NCI-H774 (cell line): Measurements from ENCODE around the gene ATP1A2.

Experiments
- DNase-seq: peaks from one replicate; lab custom pipeline; 2025; lab: John Stamatoyannopoulos, UW

The ATP1A2 gene

DNA sequence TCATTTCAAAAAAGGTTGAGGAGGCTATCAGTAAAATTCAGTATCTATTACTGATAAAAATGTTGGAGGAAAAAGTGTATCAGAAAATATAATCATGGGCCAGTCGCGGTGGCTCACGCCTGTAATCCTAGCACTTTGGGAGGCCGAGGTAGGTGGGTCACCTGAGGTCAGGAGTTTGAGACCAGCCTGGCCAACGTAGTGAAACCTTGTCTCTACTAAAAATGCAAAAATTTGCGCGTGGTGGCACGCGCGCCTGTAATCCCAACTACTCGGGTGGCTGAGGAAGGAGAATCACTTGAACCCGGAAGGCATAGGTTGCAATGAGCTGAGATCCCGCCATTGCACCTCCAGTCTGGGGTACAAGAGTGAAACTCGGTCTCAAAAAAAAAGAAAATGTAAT, 30.5 kb downstream of the ATP1A2 start:
- no peak for DNase-seq

DNA sequence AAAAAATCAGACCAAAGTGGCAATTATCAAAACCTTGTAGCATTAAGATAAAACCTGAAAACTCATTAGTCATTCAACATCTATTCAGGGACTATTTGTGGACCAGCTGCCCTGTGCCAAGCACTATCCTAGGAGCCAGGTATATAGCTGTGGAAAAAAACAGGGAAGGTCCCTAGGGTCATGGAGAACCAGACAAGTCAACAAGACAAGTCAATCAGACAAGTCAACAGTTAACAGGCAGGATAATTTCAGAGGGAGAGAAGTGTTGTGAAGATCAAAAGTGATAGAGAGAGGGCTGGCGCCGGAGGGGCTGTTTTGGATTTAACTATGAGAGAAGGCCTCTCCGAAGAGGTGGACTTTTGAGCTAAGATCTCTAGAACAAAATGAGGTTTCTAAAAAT, 32.6 kb downstream of the ATP1A2 start:
- DNase-seq = no peak

DNA sequence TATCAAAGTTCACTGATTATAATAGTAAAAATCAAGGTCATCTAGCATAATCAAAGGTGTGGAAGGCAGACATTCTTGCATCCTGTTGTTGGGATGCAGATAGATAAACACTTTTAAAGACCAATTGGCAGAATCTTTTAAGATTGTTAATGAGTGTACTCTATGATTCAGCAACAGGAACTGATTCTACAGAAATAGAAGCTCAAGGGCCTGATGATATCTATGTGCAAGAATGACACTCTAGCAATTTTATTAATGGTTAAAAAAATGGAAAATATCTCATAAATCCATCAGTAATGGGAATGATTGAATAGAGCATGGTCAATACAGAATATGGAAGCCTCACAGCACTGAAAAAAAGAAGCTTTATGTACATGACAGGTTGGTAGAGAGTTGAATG, 33.7 kb downstream of the ATP1A2 start:
- no peak for DNase-seq

GRCh38 chr1:160149716-160150115, 34.2 kb downstream of the ATP1A2 start:
- no peak for DNase-seq

- DNase-seq = no peak
Observed at GRCh38 chr1:160151303-160151702, 35.7 kb downstream of the ATP1A2 start, which contains the start of gene ATP1A4. ATP1A4 (plus strand) TSS chr1:160151603; CDS start chr1:160152041, 438 bp downstream.

GRCh38 chr1:160154790-160155189, 39.2 kb downstream of the ATP1A2 start:
- no peak for DNase-seq

GRCh38 chr1:160156361-160156760, 40.8 kb downstream of the ATP1A2 start:
- DNase-seq = no peak

GRCh38 chr1:160157174-160157573, 41.6 kb downstream of the ATP1A2 start:
- no peak for DNase-seq

- DNase-seq = no peak
Observed at GRCh38 chr1:160158031-160158430, 42.5 kb downstream of the ATP1A2 start.

DNA sequence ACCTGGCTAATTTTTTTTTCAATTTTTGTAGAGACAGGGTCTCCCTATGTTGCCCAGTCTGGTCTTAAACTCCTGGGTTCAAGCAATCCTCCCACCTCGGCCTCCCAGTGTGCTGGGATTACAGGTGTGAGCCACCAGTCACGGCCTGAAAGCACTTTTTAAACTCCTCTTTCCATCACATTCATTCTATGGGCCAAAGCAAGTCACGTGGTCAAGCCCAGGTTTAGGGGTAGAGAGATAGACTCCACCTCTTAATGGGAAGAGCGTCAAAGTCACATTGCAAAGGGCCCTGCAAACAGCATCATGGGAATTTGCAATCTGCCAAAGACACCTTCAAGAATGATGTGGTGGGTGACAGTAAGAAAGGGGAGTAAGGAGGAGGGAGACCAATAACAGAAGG, 43.0 kb downstream of the ATP1A2 start:
- no peak for DNase-seq

DNA sequence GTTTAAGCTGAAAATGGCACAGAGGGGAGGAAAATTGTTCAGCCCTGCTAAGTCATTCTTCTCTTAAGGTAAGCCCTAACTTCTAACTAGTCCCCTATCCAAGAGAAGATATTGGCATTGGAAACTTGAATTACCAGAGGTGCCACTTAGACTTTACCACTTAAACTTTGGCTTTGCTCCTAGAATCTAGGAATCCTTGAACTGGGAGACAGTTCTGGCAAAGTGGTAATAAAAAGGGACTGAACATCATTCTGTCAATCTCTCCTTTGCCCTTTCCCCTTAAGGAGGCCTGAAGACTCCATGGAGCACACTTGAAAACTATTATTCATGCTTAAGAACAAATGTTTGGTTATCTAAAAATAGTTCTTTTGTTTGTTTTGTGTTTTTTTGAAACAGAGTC, 44.3 kb downstream of the ATP1A2 start:
- no peak for DNase-seq

GRCh38 chr1:160161965-160162705, 46.6 kb downstream of the ATP1A2 start:
- no peak for DNase-seq

DNA sequence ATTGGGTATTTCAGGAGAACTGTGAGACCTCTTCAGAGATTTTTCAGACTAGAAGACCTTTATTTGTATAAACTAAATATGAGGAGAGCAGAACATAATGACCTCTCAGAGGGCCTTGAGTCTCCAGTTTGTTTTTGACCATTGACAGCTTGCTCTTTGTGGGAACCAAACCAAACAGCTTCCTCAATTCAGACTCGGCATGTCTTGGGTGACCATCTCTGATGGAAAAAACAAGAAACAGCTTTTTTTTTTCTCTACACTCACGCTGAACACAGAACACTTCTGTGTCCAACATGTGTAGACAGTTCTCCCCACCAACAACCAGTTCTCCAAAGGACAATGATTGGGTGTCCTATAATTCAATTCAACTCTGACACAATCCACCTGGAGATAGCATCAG, 47.4 kb downstream of the ATP1A2 start:
- no peak for DNase-seq

GRCh38 chr1:160163615-160164014, 48.1 kb downstream of the ATP1A2 start:
- DNase-seq = no peak

GRCh38 chr1:160164121-160164520, 48.6 kb downstream of the ATP1A2 start:
- no peak for DNase-seq

DNA sequence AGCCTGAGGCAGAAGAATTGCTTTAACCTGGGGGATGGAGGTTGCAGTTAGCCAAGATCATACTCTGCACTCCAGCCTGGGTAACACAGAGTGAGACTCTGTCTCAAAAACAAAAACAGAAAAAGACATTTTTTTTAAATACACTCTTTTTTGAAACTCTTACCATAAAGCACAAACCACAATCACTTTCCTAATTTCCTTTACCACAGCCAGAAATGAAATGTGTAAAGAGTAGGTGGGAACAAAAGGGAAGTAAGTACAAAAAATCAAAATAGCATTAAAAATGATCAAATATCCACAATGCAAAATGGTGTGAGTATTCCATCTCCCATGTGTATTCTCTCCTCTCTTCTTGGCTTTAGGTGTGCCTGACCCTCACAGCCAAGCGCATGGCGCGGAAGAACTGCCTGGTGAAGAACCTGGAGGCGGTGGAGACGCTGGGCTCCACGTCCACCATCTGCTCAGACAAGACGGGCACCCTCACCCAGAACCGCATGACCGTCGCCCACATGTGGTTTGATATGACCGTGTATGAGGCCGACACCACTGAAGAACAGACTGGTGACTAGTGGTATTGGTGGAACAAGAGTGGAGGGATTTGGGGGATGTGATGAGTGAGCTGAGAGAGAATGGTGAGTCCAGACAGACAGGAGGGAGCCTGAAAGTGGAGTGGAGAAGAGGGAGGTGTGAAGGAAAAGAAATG, 50.8 kb downstream of the ATP1A2 start:
- no peak for DNase-seq

DNA sequence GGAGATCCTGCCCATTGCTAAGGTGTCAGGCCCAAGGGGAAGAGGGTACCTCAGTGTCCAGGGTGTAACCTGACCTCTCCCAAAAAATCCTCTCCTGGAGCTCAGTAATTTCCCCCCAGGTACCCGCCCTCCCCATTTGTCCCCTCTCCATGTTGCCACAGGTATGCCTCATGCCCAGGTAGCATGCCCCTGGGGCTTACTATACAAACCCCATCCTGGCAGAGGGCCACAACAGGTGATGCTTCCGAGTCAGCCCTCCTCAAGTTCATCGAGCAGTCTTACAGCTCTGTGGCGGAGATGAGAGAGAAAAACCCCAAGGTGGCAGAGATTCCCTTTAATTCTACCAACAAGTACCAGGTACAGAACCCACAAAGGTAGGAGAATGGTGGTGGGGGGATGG, 51.5 kb downstream of the ATP1A2 start:
- DNase-seq = no peak

- no peak for DNase-seq
Observed at GRCh38 chr1:160167580-160167979, 52.0 kb downstream of the ATP1A2 start.

GRCh38 chr1:160168016-160168415, 52.5 kb downstream of the ATP1A2 start:
- no peak for DNase-seq

GRCh38 chr1:160168609-160169369, 53.2 kb downstream of the ATP1A2 start:
- DNase-seq = no peak

GRCh38 chr1:160169553-160170399, 54.2 kb downstream of the ATP1A2 start:
- peak; percentile 24 for DNase-seq

- no peak for DNase-seq
Observed at GRCh38 chr1:160171354-160171753, 55.8 kb downstream of the ATP1A2 start.
